GM18499 (cell line): ENCODE data around the gene GNA14.
"Not testable (repeated sequence)": the region's sequence is repeated elsewhere in the genome, so short reads cannot be mapped to it uniquely, and the experiment has no call there.

Experiments
- ATAC-seq: cut with Tn5 transposase; IDR thresholded peaks from one replicate; pipeline ENCODE4 v1.9.1; 2021; ENCODE audit warnings: moderate number of reproducible peaks; ENCODE audit not compliant: insufficient read depth, unreplicated experiment

Gene GNA14

DNA sequence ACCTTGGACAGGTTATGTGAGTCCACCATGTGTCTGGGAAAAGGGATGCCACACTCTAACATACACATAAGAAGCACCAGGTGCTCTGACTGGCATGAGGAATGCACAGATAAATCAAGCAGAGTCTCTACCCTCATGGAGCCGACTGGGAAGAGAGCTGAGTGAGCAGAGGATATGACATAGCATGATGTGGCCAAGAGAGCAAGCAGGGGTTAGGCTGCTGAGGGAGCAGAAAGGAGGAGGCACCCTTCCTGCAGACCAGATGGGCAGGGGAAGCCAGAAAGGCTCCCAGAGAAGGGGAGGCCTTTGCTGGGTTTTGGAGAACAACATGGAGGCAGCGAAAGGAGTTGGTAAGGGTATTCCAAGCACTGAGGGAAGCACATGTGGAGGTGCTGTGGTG lies 223.1 kb downstream of the GNA14 start:
- ATAC-seq = no peak

DNA sequence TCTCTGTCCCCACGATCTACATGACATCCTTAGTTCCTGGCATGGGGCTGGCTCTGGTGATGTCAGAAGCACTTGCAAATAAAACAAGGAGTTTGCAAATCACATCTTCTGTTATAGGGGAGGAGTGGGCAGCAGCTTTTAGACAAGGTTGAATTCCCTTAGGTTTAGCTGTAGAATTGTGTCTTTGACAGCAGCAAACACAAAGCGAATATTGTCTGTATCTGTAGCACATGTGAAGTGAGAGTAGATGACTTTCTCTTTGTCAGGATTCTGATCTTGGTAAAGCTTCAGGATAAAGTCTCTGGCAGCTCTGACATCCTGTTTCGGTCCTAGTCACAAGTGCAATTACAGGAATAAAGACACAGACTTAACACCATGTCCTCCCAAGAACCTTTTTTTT lies 224.3 kb downstream of the GNA14 start:
- no peak for ATAC-seq

DNA sequence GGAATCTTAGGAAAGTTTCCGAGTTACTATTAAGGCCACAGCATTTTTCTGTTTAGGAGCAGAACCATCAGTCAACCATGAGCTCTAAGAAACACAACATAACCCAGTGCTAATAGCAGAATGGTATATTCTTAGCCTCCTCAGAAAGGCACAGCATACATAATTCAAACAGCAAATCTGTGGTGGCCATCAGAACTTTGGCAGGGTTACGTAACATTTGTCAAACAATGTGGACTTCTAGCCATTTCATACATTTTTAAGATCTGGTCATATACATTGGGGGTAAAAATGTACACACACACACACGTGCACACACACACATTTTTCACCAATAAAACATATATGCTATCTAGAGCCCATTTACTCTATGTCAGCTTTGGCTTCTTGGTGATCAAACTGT lies 225.2 kb downstream of the GNA14 start:
- no peak for ATAC-seq

DNA sequence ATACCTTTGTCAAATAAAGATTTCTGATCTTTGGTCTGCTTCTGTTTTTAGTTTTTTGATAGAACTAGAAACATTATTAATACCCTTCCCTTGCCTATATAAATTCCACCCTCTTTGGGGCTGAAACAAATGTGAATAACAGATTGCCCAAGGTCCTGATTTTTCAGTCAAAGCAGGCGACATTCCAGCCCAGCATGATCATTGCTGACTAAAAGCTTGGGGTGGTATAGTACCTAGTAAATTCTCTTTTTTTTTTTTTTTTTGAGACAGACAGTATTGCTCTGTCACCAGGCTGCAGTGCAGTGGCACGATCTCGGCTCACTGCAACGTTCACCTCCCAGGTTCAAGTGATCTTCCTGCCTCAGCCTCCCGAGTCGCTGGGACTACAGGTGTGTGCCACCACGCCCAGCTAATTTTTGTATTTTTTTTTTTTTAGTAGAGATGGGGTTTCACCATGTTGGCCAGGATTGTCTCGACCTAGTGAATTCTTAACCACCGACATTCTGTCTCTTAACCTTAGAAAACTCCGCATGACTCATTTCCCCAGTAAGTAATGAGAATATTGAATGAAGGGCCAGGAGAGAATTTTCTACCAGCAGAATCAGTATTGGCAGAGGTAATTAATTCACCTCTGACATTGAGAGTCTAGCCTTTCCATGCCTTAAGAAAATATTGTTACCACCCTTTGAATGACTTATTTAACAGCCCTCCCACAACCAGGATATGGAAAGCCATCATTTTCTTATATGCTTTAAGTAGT lies 226.4 kb downstream of the GNA14 start:
- no peak for ATAC-seq

DNA sequence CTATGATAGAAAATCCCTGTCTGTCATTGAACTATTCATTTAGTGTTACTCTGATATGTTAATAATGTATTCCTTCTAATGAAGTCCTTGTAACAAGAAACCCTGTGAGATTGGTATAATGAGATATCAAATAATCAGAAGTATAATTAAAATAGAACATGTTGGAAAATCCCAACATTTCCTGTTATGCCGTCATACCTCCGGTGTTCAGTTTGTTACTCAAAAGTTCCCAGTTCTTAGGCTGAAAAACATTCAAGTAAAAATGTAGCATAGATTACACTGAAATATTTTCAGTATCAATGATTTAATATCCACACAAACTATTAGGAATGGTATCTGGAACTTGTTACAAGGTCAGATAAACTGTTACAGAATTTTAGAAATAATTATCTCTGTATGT lies 227.5 kb downstream of the GNA14 start:
- ATAC-seq = no peak

DNA sequence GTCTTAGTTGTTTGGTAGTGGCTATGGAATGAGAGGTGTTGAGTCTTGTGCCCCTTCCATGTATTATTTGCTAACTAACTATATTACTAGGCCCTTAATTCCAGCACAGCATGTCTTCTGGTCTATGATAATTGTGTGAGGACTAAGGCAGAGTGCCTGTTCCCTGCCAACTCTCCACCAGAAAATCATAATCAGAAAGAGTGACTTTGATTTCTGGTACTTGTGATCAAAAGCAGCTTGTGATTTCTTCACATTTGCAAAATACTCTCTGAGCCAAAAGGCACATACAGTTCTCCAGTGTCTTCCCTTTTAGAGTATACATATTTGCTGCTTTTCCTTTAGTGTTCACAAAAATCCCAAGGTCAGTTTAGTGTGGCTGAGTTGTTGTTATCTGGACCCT lies 229.9 kb downstream of the GNA14 start:
- ATAC-seq = no peak

DNA sequence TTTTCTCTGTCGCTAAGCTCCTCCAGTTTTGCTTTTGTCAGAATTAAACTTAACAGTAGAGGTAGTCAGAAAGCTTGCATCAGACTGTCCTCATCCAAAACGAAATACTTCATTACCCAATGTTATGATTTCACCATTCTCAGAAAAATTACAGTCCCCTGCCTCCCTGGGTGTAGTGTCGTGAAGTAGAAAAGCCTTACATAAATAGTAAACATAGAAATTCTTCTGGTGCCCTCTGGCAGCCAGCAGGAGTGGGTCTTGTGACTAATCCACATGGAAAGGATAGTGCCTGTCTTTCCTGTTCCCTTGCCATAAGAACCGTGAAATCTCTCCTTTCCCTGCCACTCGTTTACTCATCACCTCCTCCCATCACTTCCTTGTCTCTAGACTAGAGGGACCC lies 230.6 kb downstream of the GNA14 start:
- no peak for ATAC-seq

DNA sequence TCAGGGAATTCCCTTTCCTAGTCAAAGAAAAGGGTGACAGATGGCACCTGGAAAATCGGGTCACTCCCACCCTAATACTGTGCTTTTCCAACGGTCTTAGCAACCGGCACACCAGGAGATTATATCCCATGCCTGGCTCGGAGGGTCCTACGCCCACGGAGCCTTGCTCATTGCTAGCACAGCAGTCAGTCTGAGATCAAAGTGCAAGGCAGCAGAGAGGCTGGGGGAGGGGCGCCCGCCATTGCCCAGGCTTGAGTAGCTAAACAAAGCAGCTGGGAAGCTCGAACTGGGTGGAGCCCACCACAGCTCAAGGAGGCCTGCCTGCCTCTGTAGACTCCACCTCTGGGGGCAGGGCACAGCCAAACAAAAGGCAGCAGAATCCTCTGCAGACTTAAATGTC lies 239.6 kb downstream of the GNA14 start:
- not testable (repeated sequence) for ATAC-seq

DNA sequence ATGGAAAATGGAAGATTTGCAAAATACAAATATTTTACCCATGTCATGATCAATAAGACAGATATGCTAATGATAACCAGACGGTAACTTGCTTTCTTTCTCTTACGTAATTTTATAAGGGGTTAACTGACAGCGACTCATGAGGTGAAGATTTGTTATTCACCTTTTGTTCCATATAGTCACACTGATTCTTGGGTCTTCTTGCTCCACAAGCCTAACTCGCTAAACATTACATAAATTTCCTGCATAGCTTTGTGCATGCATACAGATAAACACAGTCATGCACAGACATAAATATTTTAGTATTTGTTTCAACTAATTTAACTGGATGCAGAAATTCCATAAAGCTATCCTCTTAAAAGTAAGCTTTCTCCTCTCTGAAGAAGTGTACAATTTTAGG lies 244.9 kb downstream of the GNA14 start:
- no peak for ATAC-seq

DNA sequence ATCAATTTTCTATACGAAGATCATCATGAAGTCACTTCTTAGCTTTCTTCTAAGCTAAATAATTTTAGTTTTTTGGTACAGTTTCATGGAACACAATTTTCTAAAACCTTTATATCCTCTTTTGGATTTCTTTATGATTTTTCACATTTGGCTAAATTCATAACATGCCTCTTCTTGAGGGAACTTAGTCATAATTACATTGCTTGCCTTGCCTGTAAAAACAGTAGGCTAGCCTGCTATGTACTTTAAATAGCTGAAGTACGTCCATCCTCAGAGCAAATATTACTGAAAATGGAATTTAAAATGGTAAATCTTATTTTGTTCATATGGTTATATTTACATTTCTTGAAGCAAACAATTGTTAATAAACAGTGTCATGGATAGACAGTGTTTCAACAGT lies 245.8 kb downstream of the GNA14 start:
- no peak for ATAC-seq

DNA sequence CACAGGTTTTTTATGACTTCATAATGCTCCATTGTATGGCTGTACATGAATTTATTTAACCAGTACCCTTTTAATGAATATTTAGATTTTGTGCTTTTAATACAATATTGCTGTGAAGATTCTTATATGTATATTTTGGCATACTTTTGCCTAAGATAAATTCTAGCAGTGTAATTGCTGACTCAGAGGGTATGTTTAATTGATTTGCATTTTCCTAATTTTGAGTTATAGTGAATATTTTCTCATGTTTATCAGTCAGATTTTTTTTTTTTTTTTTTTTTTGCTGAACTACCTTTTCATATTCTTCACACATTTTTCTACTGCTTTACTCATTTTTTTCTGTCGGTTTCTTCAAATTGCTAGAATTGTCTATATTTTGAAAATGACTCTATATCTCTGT lies 248.2 kb downstream of the GNA14 start:
- no peak for ATAC-seq

DNA sequence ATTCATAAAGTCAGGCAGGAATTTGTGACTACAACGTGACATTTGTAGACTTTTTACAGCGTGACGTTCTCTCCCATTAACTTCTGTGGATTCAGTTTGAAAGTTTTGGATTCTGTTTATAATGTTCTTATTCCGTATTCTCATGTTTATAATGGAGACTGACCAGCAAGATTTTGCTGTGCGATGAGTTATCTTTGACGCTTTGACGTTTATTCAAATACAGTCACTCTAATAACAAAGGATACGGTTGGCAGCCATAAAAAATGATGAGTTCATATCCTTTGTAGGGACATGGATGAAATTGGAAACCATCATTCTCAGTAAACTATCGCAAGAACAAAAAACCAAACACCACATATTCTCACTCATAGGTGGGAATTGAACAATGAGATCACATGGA lies 249.5 kb downstream of the GNA14 start:
- not testable (repeated sequence) for ATAC-seq

DNA sequence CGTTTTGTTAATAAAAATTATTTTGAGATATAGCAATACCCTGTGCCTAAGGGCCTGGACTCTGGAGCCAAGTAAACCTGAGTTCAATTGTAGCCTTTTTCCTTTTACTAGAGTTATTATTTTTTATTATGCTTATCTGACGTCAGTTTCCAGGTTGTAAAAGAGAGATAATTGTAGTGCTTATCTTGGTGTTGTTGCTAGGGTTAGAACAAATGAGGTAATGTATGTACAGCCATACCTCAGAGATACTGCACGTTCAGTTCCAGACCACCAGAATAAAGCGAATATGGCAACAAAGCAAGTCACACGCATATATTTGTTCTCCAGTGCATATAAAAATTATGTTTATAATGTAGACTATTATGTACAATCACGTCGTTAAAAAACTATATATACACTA lies 255.8 kb downstream of the GNA14 start:
- ATAC-seq = no peak

DNA sequence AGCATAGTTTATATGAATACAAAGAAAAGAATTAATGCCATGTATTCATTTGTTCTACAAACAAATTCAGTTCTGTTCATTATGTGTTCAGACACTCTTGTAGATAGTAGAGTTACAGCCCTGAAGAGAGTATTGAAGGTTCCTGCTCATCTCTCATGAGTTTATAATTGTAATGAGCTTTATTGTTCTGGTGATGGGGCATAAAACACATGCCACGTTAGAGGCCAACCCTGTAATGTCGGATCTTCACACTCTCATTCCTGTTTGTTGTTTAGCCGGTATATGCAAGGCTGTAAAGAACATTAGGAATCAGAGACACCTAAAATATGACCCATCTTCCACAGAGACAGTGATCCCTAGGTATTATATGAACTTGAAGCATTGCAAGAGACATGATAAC lies 256.3 kb downstream of the GNA14 start:
- no peak for ATAC-seq

DNA sequence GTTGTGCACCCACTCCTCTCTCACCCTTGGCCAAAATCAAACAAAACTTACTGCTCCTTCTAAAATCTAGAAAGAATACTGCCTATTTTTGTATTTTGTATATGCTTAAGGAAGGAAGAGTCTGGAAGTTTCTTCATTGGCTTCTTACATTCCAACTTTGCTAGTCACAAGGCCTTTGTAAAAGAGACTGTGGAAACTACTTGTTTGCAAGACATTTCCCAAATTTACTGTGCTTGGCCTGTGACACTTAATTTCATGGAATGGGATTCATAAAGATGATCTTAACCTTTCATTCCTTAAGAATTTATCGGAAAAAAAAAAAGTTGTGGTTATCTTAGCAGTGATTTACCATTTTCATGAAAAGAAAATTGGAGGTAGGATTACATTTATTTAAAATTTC lies 261.9 kb downstream of the GNA14 start:
- ATAC-seq = no peak

DNA sequence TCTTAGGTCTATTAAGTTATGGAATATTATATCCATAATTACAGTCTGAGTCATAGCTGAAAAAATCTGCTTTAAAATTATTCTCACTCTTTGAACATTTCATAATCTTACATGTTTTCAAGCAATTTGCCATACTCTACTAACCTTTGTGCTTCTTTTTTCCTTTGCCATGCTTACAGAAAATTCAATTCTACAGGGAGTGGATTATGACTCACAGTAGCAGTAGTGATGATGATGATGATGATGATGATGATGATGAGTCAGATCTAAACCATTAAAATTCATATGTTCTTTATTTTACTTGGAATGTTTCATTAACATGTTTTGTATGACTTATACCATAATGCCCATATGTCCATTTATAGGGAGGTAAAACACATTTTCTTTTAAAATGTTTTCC lies 263.7 kb downstream of the GNA14 start:
- ATAC-seq = no peak

DNA sequence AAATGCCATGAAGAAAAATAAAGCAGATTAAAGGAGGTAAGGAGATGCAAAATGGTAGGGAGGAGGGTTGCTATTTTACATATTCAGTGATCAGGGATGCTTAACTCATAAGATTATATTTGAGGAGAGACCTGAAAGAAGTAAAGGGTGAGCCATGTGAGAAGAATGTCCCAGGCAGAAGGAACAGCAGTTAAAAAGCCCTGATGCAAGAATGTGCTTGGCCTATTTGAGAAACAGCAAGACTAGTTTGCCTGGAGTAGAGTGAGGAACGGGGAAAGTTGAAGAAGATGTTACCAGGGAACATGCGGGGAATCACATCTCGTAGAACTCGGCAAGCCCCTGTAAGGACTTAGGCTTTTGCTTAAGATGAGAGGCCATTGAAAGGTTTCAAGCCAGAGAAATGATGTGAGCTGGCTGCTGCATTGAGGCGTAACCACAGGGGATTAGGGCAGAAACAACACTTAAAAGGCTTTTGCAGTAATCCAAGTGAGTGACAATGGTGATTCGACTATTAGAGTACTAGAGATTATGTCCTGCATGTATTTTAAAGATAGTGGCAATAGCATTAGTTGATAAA lies 272.1 kb downstream of the GNA14 start:
- no peak for ATAC-seq

DNA sequence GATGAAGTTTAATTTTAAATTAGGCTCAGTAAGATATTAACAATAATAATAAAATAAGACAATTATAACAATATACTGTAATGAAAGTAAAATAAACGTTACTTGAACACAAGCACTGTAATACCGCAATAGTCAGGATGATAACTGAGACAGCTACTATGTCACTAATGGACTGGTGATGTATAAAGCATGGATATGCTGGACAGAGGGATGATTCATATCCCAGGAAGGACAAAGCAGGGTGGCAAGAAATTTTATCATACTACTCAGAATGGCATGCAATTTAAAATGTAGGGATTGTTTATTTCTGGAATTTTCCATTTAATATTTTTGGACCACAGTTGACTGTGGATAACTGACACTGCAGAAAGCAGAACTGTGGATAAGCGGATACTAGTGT lies 273.9 kb downstream of the GNA14 start:
- ATAC-seq = no peak
